Stimulated activated CD4-positive, alpha-beta T cell treated with anti-CD3 and anti-CD28 coated beads, Interleukin-1b, Interleukin-23, amount 100 ng/mL, for 4 hours (primary cell): ENCODE results near the gene SMLR1.
"Not testable (repeated sequence)": the region's sequence is repeated elsewhere in the genome, so short reads cannot be mapped to it uniquely, and the experiment has no call there.

Experiments used
- DNase-seq, 2 donors: peaks; one replicate each; pipeline ENCODE4 v3.0.0-alpha.2; 2020; ENCODE audit warnings: low read depth in 2 of 2

SMLR1 gene

GRCh38 chr6:130827247-130828149 is at the start of gene SMLR1:
Gene SMLR1 (plus strand): TSS chr6:130827406. CDS start chr6:130827414, 8 bp downstream.
- DNase-seq = no peak

- DNase-seq = no peak
These were observed 48.1 kb upstream of the SMLR1 start for GRCh38 chr6:130778946-130779657.

GRCh38 chr6:130779658-130780033 is 47.6 kb upstream of the SMLR1 start:
- DNase-seq = no peak

- DNase-seq = no peak
These were observed 47.1 kb upstream of the SMLR1 start for GRCh38 chr6:130780122-130780521.

- no peak for DNase-seq
These were observed 45.6 kb upstream of the SMLR1 start for GRCh38 chr6:130781557-130781956.

GRCh38 chr6:130783416-130784107 is 43.6 kb upstream of the SMLR1 start:
- no peak for DNase-seq

- no peak for DNase-seq
These were observed 39.3 kb upstream of the SMLR1 start for GRCh38 chr6:130787726-130788500.

- DNase-seq = no peak
These were observed 38.3 kb upstream of the SMLR1 start for GRCh38 chr6:130788954-130789353.

GRCh38 chr6:130794010-130794697 is 33.1 kb upstream of the SMLR1 start:
- no peak for DNase-seq

- DNase-seq = no peak
These were observed 32.5 kb upstream of the SMLR1 start for GRCh38 chr6:130794738-130795137.

GRCh38 chr6:130796313-130796905 is 30.8 kb upstream of the SMLR1 start:
- DNase-seq = no peak

GRCh38 chr6:130797061-130797460 is 30.1 kb upstream of the SMLR1 start:
- DNase-seq = no peak

GRCh38 chr6:130801368-130801767 is 25.8 kb upstream of the SMLR1 start:
- DNase-seq = not testable (repeated sequence)

- DNase-seq = no peak
These were observed 16.7 kb upstream of the SMLR1 start for GRCh38 chr6:130810307-130811030.

- DNase-seq = no peak
These were observed 15.3 kb upstream of the SMLR1 start for GRCh38 chr6:130811932-130812331.

- no peak for DNase-seq
These were observed 12.7 kb upstream of the SMLR1 start for GRCh38 chr6:130814506-130814905.

- no peak for DNase-seq
These were observed 11.8 kb upstream of the SMLR1 start for GRCh38 chr6:130815200-130816071.

GRCh38 chr6:130822736-130823135 is 4.5 kb upstream of the SMLR1 start:
- no peak for DNase-seq
